SJSA1 (cell line): ENCODE measurements around the gene MARCHF6. TPM values are rescaled to one million over a fixed set of nuclear protein-coding genes. Genes with fewer than 3 reads are reported as not detected.

Experiments
- DNase-seq, 2 experiments: peaks; one replicate each; pipeline ENCODE4 v3.0.0-alpha.2; 2015 to 2020; ENCODE audit warnings: low spot score in 2 of 2, low read depth in 1 of 2
- H3K27ac ChIP-seq: fragments of 250-450 bp; sonication (Bioruptor Pico); 2 replicates; pipeline ENCODE4 v1.5.1; 2020; ENCODE audit warnings: mild to moderate bottlenecking, moderate library complexity
- H3K27me3 ChIP-seq: fragments of 250-450 bp; sonication (Bioruptor Pico); replicated peaks from 2 replicates; pipeline ENCODE4 v1.5.1; 2020; ENCODE audit warnings: mild to moderate bottlenecking, moderate library complexity
- H3K36me3 ChIP-seq: fragments of 250-450 bp; sonication (Bioruptor Pico); 2 replicates; pipeline ENCODE4 v1.5.1; 2020; ENCODE audit warnings: mild to moderate bottlenecking
- H3K4me1 ChIP-seq: fragments of 250-450 bp; sonication (Bioruptor Pico); replicated peaks from 2 replicates; pipeline ENCODE4 v1.6.1; 2021; ENCODE audit warnings: mild to moderate bottlenecking
- H3K4me3 ChIP-seq: fragments of 250-450 bp; sonication (Bioruptor Pico); 2 replicates; pipeline ENCODE4 v1.5.1; 2020; ENCODE audit warnings: mild to moderate bottlenecking
- H3K9me3 ChIP-seq: fragments of 250-450 bp; sonication (Bioruptor Pico); replicated peaks from 2 replicates; pipeline ENCODE4 v1.5.1; 2020; ENCODE audit warnings: mild to moderate bottlenecking
- total RNA-seq: library from RNA; depleted of rRNA; stranded (reverse); fragments of >200 nt; shearing (Covaris generic); gene quantifications from 2 replicates; pipeline ENCODE4 v1.2.3, GENCODE V29; 2014

The MARCHF6 gene
- total RNA-seq, 1 experiment from 2014 or later, result 46.5 TPM

- no peak for DNase-seq
- H3K27me3 ChIP-seq, result no peaks in the 10 kb centered on the region
- no peaks in the 10 kb centered on the region for H3K9me3 ChIP-seq
- H3K27ac ChIP-seq, result no peak overlapping the region
- no peak overlapping the region for H3K4me3 ChIP-seq
- H3K36me3 ChIP-seq, result no peaks in the 10 kb centered on the region
- no peaks in the 10 kb centered on the region; the same call in 1 of the 2 replicates for H3K4me1 ChIP-seq
Observed at GRCh38 chr5:10315824-10316509, 37.5 kb upstream of the MARCHF6 start.

GRCh38 chr5:10317825-10318682, 35.4 kb upstream of the MARCHF6 start:
- no peaks in the 10 kb centered on the region for H3K4me1 ChIP-seq
- no peaks in the 10 kb centered on the region for H3K27me3 ChIP-seq
- no peaks in the 10 kb centered on the region for H3K36me3 ChIP-seq
- H3K9me3 ChIP-seq, result no peaks in the 10 kb centered on the region
- H3K27ac ChIP-seq, result no peak overlapping the region
- DNase-seq, result peak in 1 of 2 experiments; percentile 55
- H3K4me3 ChIP-seq, result no peak overlapping the region

GRCh38 chr5:10319202-10319851, 34.2 kb upstream of the MARCHF6 start:
- Histone ChIP-seq H3K27me3 (no peaks in the 10 kb centered on the region), H3K27ac (no peak overlapping the region), H3K36me3 (no peaks in the 10 kb centered on the region), H3K4me1 (no peaks in the 10 kb centered on the region), H3K4me3 (no peak overlapping the region), H3K9me3 (no peaks in the 10 kb centered on the region)
- no peak for DNase-seq

DNA sequence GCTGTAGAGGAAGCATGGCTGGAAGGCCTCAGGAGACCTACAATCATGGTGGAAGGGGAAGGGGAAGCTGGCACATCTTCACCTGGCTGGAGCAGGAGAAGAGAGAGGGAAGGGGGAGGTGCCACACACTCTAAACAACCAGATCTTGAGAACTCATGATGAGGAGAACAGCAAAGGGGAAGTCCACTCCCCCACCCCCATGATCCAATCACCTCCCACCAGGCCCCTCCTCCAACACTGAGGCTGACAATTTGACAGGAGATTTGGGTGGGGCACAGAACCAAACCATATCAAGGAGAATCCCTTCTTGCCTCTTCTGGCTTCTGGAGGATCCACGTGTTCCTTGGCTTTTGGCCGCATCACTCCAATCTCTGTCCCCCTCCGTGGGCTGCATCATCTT, 32.7 kb upstream of the MARCHF6 start:
- H3K27me3 ChIP-seq, result no peaks in the 10 kb centered on the region
- H3K4me1 ChIP-seq, result no peaks in the 10 kb centered on the region
- DNase-seq, result no peak
- H3K9me3 ChIP-seq, result no peaks in the 10 kb centered on the region
- H3K27ac ChIP-seq, result no peak overlapping the region
- no peak overlapping the region for H3K4me3 ChIP-seq
- no peaks in the 10 kb centered on the region for H3K36me3 ChIP-seq

DNA sequence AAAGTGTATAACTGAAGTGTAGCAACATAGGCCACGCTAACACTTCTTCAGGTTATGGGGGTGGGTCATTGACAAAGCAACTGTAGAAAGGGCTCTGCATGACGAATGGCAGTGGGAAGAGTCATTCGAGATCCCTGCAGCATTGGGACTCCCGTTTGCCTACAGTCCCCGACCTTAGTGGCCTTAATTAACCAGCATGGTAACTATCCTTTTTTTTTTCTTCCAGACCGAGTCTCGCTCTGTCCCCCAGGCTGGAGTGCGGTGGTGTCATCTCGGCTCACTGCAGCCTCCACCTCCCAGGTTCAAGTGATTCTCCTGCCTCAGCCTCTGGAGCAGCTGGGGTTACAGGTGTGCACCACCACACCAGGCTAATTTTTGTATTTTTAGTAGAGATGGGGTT, 31.6 kb upstream of the MARCHF6 start:
- H3K9me3 ChIP-seq, result no peaks in the 10 kb centered on the region
- H3K4me3 ChIP-seq, result no peak overlapping the region
- DNase-seq, result no peak
- H3K27me3 ChIP-seq, result no peaks in the 10 kb centered on the region
- H3K27ac ChIP-seq, result no peak overlapping the region
- H3K36me3 ChIP-seq, result no peaks in the 10 kb centered on the region
- H3K4me1 ChIP-seq, result no peaks in the 10 kb centered on the region

- DNase-seq, result no peak
- Histone ChIP-seq H3K27ac (no peak overlapping the region), H3K9me3 (no peaks in the 10 kb centered on the region), H3K4me3 (no peak overlapping the region), H3K4me1 (no peaks in the 10 kb centered on the region), H3K36me3 (no peaks in the 10 kb centered on the region), H3K27me3 (no peaks in the 10 kb centered on the region)
Observed at GRCh38 chr5:10323588-10324488, 29.7 kb upstream of the MARCHF6 start.

DNA sequence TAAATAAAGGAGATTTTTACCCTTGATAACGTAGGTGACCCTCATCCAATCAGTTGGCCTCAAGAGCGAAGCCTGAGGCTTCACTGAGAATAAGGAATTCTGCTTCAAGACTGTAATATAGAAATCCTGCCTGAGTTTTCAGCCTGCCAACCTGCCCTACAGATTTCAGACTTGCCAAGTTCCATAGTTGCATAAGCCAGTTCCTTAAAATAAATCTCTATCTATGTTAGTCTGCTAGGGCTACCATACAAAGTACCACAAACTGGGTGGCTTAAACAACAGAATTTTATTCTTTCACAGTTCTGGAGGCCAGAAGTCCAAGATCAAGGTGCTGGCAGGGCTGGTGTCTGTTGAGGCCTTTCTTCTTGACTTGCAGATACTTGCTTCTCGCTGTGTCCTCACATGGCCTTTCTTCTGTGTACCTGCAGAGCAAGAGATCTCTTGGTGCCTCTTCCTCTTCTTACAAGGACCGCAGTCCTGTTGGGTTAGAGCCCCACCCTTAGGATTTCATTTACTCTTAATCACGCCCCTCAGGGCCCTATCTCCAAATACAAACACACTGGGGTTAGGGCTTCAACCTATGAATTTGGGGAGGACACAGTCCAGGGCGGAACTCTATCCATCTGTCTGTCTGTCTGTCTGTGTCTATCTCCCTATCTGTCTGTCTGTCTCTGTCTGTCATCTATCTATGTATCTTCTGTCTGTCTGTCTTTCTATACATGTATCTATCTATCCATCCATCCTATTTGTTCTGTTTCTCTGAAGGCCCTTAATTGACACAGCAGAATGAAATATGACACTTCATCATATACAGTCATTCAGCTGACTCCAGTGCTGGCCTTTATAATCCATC, 28.8 kb upstream of the MARCHF6 start:
- Histone ChIP-seq H3K9me3 (no peaks in the 10 kb centered on the region), H3K4me1 (no peaks in the 10 kb centered on the region; the same call in 1 of the 2 replicates), H3K4me3 (no peak overlapping the region), H3K27me3 (no peaks in the 10 kb centered on the region; the same call in 1 of the 2 replicates), H3K36me3 (no peaks in the 10 kb centered on the region), H3K27ac (no peak overlapping the region)
- DNase-seq, result no peak

GRCh38 chr5:10328323-10328722, 25.2 kb upstream of the MARCHF6 start:
- Histone ChIP-seq H3K27me3 (no peaks in the 10 kb centered on the region; the same call in 1 of the 2 replicates), H3K9me3 (no peaks in the 10 kb centered on the region), H3K27ac (no peak overlapping the region), H3K4me1 (peaks cover 6% of the 10 kb centered on the region), H3K36me3 (no peaks in the 10 kb centered on the region), H3K4me3 (no peak overlapping the region)
- DNase-seq, result peak in 1 of 2 experiments; percentile 31

GRCh38 chr5:10329446-10329819, 24.1 kb upstream of the MARCHF6 start:
- no peaks in the 10 kb centered on the region for H3K9me3 ChIP-seq
- H3K36me3 ChIP-seq, result no peaks in the 10 kb centered on the region
- peak in 1 of 2 experiments; percentile 23 for DNase-seq
- H3K4me1 ChIP-seq, result peaks cover 9% of the 10 kb centered on the region
- no peak overlapping the region for H3K4me3 ChIP-seq
- H3K27ac ChIP-seq, result no peak overlapping the region
- no peaks in the 10 kb centered on the region; the same call in 1 of the 2 replicates for H3K27me3 ChIP-seq

- peak in 1 of 2 experiments; percentile 32 for DNase-seq
- Histone ChIP-seq H3K27me3 (no peaks in the 10 kb centered on the region; the same call in 1 of the 2 replicates), H3K9me3 (no peaks in the 10 kb centered on the region), H3K27ac (no peak overlapping the region), H3K4me1 (peaks cover 9% of the 10 kb centered on the region), H3K36me3 (no peaks in the 10 kb centered on the region), H3K4me3 (no peak overlapping the region)
Observed at GRCh38 chr5:10329820-10330481, 23.5 kb upstream of the MARCHF6 start.

- H3K9me3 ChIP-seq, result no peaks in the 10 kb centered on the region
- H3K27me3 ChIP-seq, result no peaks in the 10 kb centered on the region; the same call in 1 of the 2 replicates
- H3K4me3 ChIP-seq, result no peak overlapping the region
- no peaks in the 10 kb centered on the region for H3K36me3 ChIP-seq
- no peak overlapping the region for H3K27ac ChIP-seq
- peak in 1 of 2 experiments; percentile 37 for DNase-seq
- peaks cover 9% of the 10 kb centered on the region for H3K4me1 ChIP-seq
Observed at GRCh38 chr5:10330511-10331230, 22.8 kb upstream of the MARCHF6 start.
